Gastroesophageal sphincter (tissue), 4 donors: ENCODE measurements around the gene MKLN1. TPM values are rescaled to one million over a fixed set of nuclear protein-coding genes. Genes with fewer than 3 reads are reported as not detected.
"Not testable (repeated sequence)": the region's sequence is repeated elsewhere in the genome, so short reads cannot be mapped to it uniquely, and the experiment has no call there.

Experiments used
- ATAC-seq: fragments of 150-250 bp; one replicate; pipeline ENCODE4 v1.9.1; 2016; ENCODE audit warnings: mild to moderate bottlenecking, moderate library complexity
- H3K27ac ChIP-seq, 4 donors: fragments of 200-600 bp; sonication (generic) in 3 of 4; 1 replicate in 3 of 4; 2 replicates in 1 of 4; pipeline ENCODE4 v1.5.1; 2016 to 2019
- H3K27me3 ChIP-seq: fragments of 200-600 bp; sonication (generic); one replicate; pipeline ENCODE4 v1.5.1; 2019
- H3K36me3 ChIP-seq, 2 donors: fragments of 200-600 bp; sonication (generic); one replicate each; pipeline ENCODE4 v1.5.1; 2019; ENCODE audit warnings: control low read depth in 1 of 2
- H3K4me1 ChIP-seq, 3 donors: fragments of 200-600 bp; sonication (generic); 1 replicate in 2 of 3; 2 replicates in 1 of 3; pipeline ENCODE4 v1.5.1; 2016 to 2019; ENCODE audit warnings: control low read depth in 2 of 3
- H3K4me3 ChIP-seq, 2 donors: fragments of 200-600 bp; sonication (generic); one replicate each; pipeline ENCODE4 v1.5.1; 2019; ENCODE audit warnings: mild to moderate bottlenecking in 1 of 2, moderate library complexity in 1 of 2
- H3K9me3 ChIP-seq, 3 donors: fragments of 200-600 bp; sonication (generic); one replicate each; pipeline ENCODE4 v1.5.1; 2017 to 2019; ENCODE audit warnings: control low read depth in 2 of 3
- CTCF ChIP-seq, 4 experiments: fragments of 200-600 bp in 2 of 4; fragments of 450-650 bp in 2 of 4; sonication (generic) in 1 of 4; IDR thresholded peaks; one replicate each; pipeline ENCODE4 v1.5.1; 2017 to 2019; ENCODE audit warnings: antibody characterized with exemption in 4 of 4, mild to moderate bottlenecking in 2 of 4, moderate library complexity in 2 of 4
- EP300 ChIP-seq: sonication (generic); formaldehyde crosslinking; IDR thresholded peaks from one replicate; pipeline ENCODE4 v1.6.1; 2017; ENCODE audit warnings: antibody characterized with exemption, mild to moderate bottlenecking
- POLR2A ChIP-seq, 2 donors: fragments of 450-650 bp; IDR thresholded peaks; one replicate each; pipeline ENCODE4 v1.6.1; 2017; ENCODE audit warnings: antibody characterized with exemption in 2 of 2, mild to moderate bottlenecking in 2 of 2, moderate library complexity in 1 of 2
- POLR2AphosphoS5 ChIP-seq: sonication (generic); formaldehyde crosslinking; IDR thresholded peaks from one replicate; pipeline ENCODE4 v1.6.1; 2017; ENCODE audit warnings: antibody characterized with exemption
- WGBS, 2 donors: methylation state at CpG; one replicate each; pipeline ENCODE4 v1.1.5; 2018; ENCODE audit warnings: low coverage in 1 of 2; 5-methylcytosine and 5-hydroxymethylcytosine counted together
- total RNA-seq, 4 donors: library from RNA; depleted of rRNA; stranded (reverse); fragments of >200 nt; gene quantifications; one replicate each; pipeline ENCODE4 v1.1.0, GENCODE V29; 2016

MKLN1 gene
- total RNA-seq, 4 donors from 2014 or later: 40.4 to 82.8 (median 58.6) TPM

DNA sequence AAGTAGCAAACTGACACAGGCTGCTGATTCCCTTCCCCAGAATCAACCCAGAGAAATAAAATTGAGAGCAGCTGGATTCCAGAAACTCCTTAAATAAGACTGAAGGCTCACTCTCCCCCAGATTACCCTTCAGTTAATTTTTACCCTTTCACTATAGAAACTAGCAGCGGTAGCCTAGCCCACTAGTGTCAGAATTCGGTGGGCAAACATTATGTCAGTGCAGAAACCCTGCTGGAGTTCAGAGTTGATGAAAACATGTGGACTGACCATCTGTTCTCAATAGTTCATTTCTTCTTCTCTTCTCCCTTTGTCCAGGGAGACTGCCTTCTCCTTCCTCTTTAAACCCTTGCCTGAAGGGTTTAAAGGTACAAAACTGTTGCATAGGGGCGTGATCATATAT lies 128.7 kb downstream of the MKLN1 start:
- Histone ChIP-seq H3K9me3 (no peaks in the 10 kb centered on the region), H3K4me1 (no peaks in the 10 kb centered on the region), H3K27me3 (no peaks in the 10 kb centered on the region), H3K4me3 (no peak overlapping the region), H3K36me3 (peaks cover 0 to 17% of the 10 kb centered on the region in 2 donors), H3K27ac (no peak overlapping the region)
- TF ChIP-seq CTCF (IDR thresholded peaks at IDR 0.05): no peak
- no peak for TF ChIP-seq POLR2A (IDR thresholded peaks at IDR 0.05)
- TF ChIP-seq POLR2AphosphoS5: no peak
- TF ChIP-seq EP300: no peak
- 97 to 100% methylated on average over 3 of the region's 3 CpGs for WGBS, 2 donors
- ATAC-seq: no peak

- no peak overlapping the region for H3K27ac ChIP-seq
- TF ChIP-seq EP300 (no peak), POLR2AphosphoS5 (no peak), POLR2A (IDR thresholded peaks at IDR 0.05) (no peak), CTCF (IDR thresholded peaks at IDR 0.05) (no peak)
- H3K9me3 ChIP-seq: no peaks in the 10 kb centered on the region
- WGBS, 2 donors: 89 to 100% methylated on average over 1 of the region's 1 CpG
- no peak for ATAC-seq
- H3K36me3 ChIP-seq: peaks cover 0 to 40% of the 10 kb centered on the region in 2 donors
- H3K27me3 ChIP-seq: no peaks in the 10 kb centered on the region
- H3K4me3 ChIP-seq: no peak overlapping the region
- H3K4me1 ChIP-seq: no peaks in the 10 kb centered on the region
These were observed 131.6 kb downstream of the MKLN1 start for GRCh38 chr7:131459256-131459655.

DNA sequence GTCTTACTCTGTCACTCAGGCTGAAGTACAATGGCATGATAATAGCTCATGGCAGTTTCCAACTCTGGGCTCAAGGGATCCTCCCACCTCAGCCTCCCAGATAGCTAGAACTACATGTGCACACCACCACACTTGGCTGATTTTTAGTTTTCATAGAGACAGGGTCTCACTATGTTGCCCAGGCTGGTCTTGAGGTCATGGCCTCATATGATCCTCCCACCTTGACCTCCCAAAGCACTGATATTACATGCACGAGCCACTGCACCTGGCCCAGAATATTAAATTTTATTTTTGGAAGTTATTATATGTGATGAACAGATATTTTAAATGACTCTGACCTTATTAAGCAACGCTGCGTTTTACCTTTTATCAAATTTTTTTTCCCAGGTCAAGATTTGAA lies 134.4 kb downstream of the MKLN1 start:
- WGBS, 2 donors: 83 to 100% methylated on average over 1 to 3 of the region's 3 CpGs
- TF ChIP-seq POLR2A (IDR thresholded peaks at IDR 0.05) (no peak), POLR2AphosphoS5 (no peak), EP300 (no peak), CTCF (IDR thresholded peaks at IDR 0.05) (no peak)
- Histone ChIP-seq H3K27ac (no peak overlapping the region), H3K36me3 (peaks cover 8 to 64% of the 10 kb centered on the region in 2 donors), H3K4me1 (no peaks in the 10 kb centered on the region), H3K4me3 (no peak overlapping the region), H3K27me3 (no peaks in the 10 kb centered on the region), H3K9me3 (no peaks in the 10 kb centered on the region)
- ATAC-seq: no peak

GRCh38 chr7:131462715-131463114 lies 135.0 kb downstream of the MKLN1 start:
- H3K4me1 ChIP-seq, H3K27ac ChIP-seq, H3K9me3 ChIP-seq, H3K4me3 ChIP-seq, H3K27me3 ChIP-seq, ATAC-seq: not testable (repeated sequence)
- H3K36me3 ChIP-seq: peaks cover 12 to 66% of the 10 kb centered on the region in 2 donors

DNA sequence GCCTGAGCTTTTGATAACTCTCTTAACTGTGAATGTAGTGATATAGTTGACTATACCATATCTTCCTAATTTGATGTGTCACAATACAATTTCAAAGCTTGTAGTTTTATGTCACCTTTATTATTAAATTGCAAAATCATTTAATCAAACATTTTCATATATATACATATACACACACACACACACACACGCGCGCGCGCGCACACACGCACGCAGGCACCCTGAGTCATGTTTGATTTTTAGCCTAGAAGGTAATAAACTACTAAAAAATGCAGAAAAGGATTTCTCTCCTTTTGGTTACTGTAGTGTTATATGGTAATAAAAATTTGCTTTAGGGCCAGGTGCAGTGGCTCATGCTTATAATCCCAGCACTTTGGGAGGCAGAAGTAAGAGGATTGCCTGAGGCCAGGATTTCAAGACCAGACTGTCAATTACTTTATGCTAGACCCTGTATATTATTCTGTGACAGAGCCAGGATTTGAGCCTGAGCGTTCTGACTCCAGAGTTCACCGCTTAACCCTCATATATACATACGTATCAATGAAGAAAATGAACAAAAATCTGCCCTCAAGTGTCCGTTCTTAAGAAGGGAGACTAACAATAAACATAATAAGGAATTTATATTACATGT lies 139.2 kb downstream of the MKLN1 start:
- TF ChIP-seq EP300: no peak
- no peak for TF ChIP-seq CTCF (IDR thresholded peaks at IDR 0.05)
- TF ChIP-seq POLR2AphosphoS5: no peak
- TF ChIP-seq POLR2A (IDR thresholded peaks at IDR 0.05): no peak
- ATAC-seq: no peak
- WGBS, 2 donors: 81 to 93% methylated on average over 12 of the region's 12 CpGs

More for the DNA sequence above, 139.2 kb downstream of the MKLN1 start:
- no peaks in the 10 kb centered on the region for H3K27me3 ChIP-seq
- no peak overlapping the region for H3K4me3 ChIP-seq
- no peak overlapping the region for H3K27ac ChIP-seq
- peaks cover 0 to 4% (median 0%) of the 10 kb centered on the region in 3 donors for H3K4me1 ChIP-seq
- no peaks in the 10 kb centered on the region for H3K9me3 ChIP-seq
- H3K36me3 ChIP-seq: peaks cover 13 to 97% of the 10 kb centered on the region in 2 donors
